SK-N-SH treated with all-trans-retinoic acid at 6 μM for 48 hours (cell line): ENCODE data around the gene RNU11.

Experiments used
- ATAC-seq: fragments of 200-7000 bp; cut with Tn5 transposase; 3 replicates; pipeline ENCODE4 v1.9.1; 2020; ENCODE audit warnings: mild to moderate bottlenecking, moderate library complexity
- ARNTL ChIP-seq: fragments of 450-650 bp; formaldehyde crosslinking; IDR thresholded peaks from 2 replicates; pipeline ENCODE4 v1.5.0; 2020; ENCODE audit warnings: low read depth, mild to moderate bottlenecking, moderate library complexity, borderline replicate concordance
- BACH2 ChIP-seq: fragments of 250-450 bp; sonication (Bioruptor Pico); IDR thresholded peaks from 2 replicates; pipeline ENCODE4 v1.9.0; 2021; ENCODE audit warnings: mild to moderate bottlenecking, borderline replicate concordance
- CREB5 ChIP-seq: fragments of 250-450 bp; sonication (Bioruptor Pico); IDR thresholded peaks from 2 replicates; pipeline ENCODE4 v1.5.1; 2020; ENCODE audit warnings: low read depth, mild to moderate bottlenecking, moderate library complexity
- CSDC2 ChIP-seq: fragments of 250-450 bp; sonication (Bioruptor Pico); IDR thresholded peaks from 2 replicates; pipeline ENCODE4 v1.5.0; 2020; ENCODE audit warnings: mild to moderate bottlenecking, moderate library complexity
- CSRNP3 ChIP-seq: fragments of 250-450 bp; sonication (Bioruptor Pico); IDR thresholded peaks from 2 replicates; pipeline ENCODE4 v1.5.1; 2021; ENCODE audit warnings: mild to moderate bottlenecking, moderate library complexity
- ESRRG ChIP-seq: fragments of 250-450 bp; sonication (Bioruptor Pico); IDR thresholded peaks from 2 replicates; pipeline ENCODE4 v1.6.1; 2021; ENCODE audit warnings: mild to moderate bottlenecking
- GLIS3 ChIP-seq: fragments of 250-450 bp; sonication (Bioruptor Pico); IDR thresholded peaks from 2 replicates; pipeline ENCODE4 v1.5.0; 2020; ENCODE audit warnings: mild to moderate bottlenecking, moderate library complexity
- ISL1 ChIP-seq: fragments of 250-450 bp; sonication (Bioruptor Pico); IDR thresholded peaks from 2 replicates; pipeline ENCODE4 v2.1.2; 2022; ENCODE audit warnings: mild to moderate bottlenecking, moderate library complexity
- OSR1 ChIP-seq: fragments of 250-450 bp; sonication (Bioruptor Pico); IDR thresholded peaks from 2 replicates; pipeline ENCODE4 v1.8.0; 2022; ENCODE audit warnings: moderate library complexity, mild to moderate bottlenecking, inconsistent platforms
- PATZ1 ChIP-seq: fragments of 250-450 bp; sonication (Bioruptor Pico); IDR thresholded peaks from 2 replicates; pipeline ENCODE4 v1.8.0; 2020; ENCODE audit warnings: mild to moderate bottlenecking, moderate library complexity, borderline replicate concordance
- POU6F1 ChIP-seq: fragments of 250-450 bp; sonication (Bioruptor Pico); IDR thresholded peaks from 2 replicates; pipeline ENCODE4 v1.8.0; 2021; ENCODE audit warnings: low read depth, mild to moderate bottlenecking, moderate library complexity, borderline replicate concordance
- PPARA ChIP-seq: fragments of 250-450 bp; sonication (Bioruptor Pico); IDR thresholded peaks from 2 replicates; pipeline ENCODE4 v1.5.0; 2020; ENCODE audit warnings: mild to moderate bottlenecking, borderline replicate concordance
- RARB ChIP-seq: fragments of 250-450 bp; sonication (Bioruptor Pico); IDR thresholded peaks from 2 replicates; pipeline ENCODE4 v1.8.0; 2021; ENCODE audit warnings: mild to moderate bottlenecking, moderate library complexity
- SNAI2 ChIP-seq: fragments of 250-450 bp; sonication (Bioruptor Pico); IDR thresholded peaks from 2 replicates; pipeline ENCODE4 v1.5.0; 2020; ENCODE audit warnings: mild to moderate bottlenecking, moderate library complexity
- TCF4 ChIP-seq: fragments of 250-450 bp; sonication (Bioruptor Pico); IDR thresholded peaks from 2 replicates; pipeline ENCODE4 v1.8.0; 2021; ENCODE audit warnings: mild to moderate bottlenecking, moderate library complexity, borderline replicate concordance
- TOX ChIP-seq: fragments of 250-450 bp; sonication (Bioruptor Pico); IDR thresholded peaks from 2 replicates; pipeline ENCODE4 v1.8.0; 2021; ENCODE audit warnings: mild to moderate bottlenecking, moderate library complexity, borderline replicate concordance
- TSHZ2 ChIP-seq: fragments of 250-450 bp; sonication (Bioruptor Pico); IDR thresholded peaks from 2 replicates; pipeline ENCODE4 v1.5.0; 2020; ENCODE audit warnings: mild to moderate bottlenecking, moderate library complexity
- ZC3H10 ChIP-seq: fragments of 250-450 bp; sonication (Bioruptor Pico); IDR thresholded peaks from 2 replicates; pipeline ENCODE4 v1.5.1; 2021; ENCODE audit warnings: mild to moderate bottlenecking, moderate library complexity
- ZFP3 ChIP-seq: fragments of 250-450 bp; sonication (Bioruptor Pico); IDR thresholded peaks from 2 replicates; pipeline ENCODE4 v1.5.0; 2020; ENCODE audit warnings: mild to moderate bottlenecking, moderate library complexity
- ZFP30 ChIP-seq: fragments of 450-650 bp; formaldehyde crosslinking; IDR thresholded peaks from 2 replicates; pipeline ENCODE4 v1.5.0; 2022; ENCODE audit warnings: mild to moderate bottlenecking, moderate library complexity
- ZNF565 ChIP-seq: fragments of 450-650 bp; formaldehyde crosslinking; conservative IDR thresholded peaks from 2 replicates; pipeline ENCODE4 v1.5.0; 2020; ENCODE audit warnings: low read depth, mild to moderate bottlenecking, moderate library complexity
- ZNF70 ChIP-seq: fragments of 450-650 bp; formaldehyde crosslinking; IDR thresholded peaks from 2 replicates; pipeline ENCODE4 v1.5.0; 2020; ENCODE audit warnings: mild to moderate bottlenecking, moderate library complexity
- ZNF8 ChIP-seq: fragments of 450-650 bp; formaldehyde crosslinking; IDR thresholded peaks from 2 replicates; pipeline ENCODE4 v1.5.0; 2020; ENCODE audit warnings: mild to moderate bottlenecking, moderate library complexity

The RNU11 gene

GRCh38 chr1:28648474-28649198 is at the start of gene RNU11:
Gene RNU11, plus strand, starts transcription at chr1:28648600.
- ATAC-seq: peak; percentile 87
- TF ChIP-seq ZNF70 (CRISPR knock-in tag) (peak; percentile 85), ARNTL (CRISPR knock-in tag) (peak; percentile 97), ZFP3 (CRISPR knock-in tag) (peak; percentile 78), ZNF565 (CRISPR knock-in tag) (peak; percentile 95), TCF4 (peak; percentile 87), TOX (peak; percentile 99), OSR1 (CRISPR knock-in tag) (no peak), ZFP30 (peak; percentile 90), GLIS3 (CRISPR knock-in tag) (peak; percentile 100), SNAI2 (peak; percentile 96), PATZ1 (CRISPR knock-in tag) (peak; percentile 100), TSHZ2 (CRISPR knock-in tag) (peak; percentile 91), CSDC2 (CRISPR knock-in tag) (peak; percentile 97), ZNF8 (CRISPR knock-in tag) (peak; percentile 88), BACH2 (CRISPR knock-in tag) (no peak), CSRNP3 (CRISPR knock-in tag) (peak; percentile 100), POU6F1 (no peak; the same call in none of the 2 replicates), ESRRG (peak; percentile 100), PPARA (CRISPR knock-in tag) (peak; percentile 98), ISL1 (CRISPR knock-in tag) (peak; percentile 68), RARB (CRISPR knock-in tag) (peak; percentile 99), ZC3H10 (CRISPR knock-in tag) (peak; percentile 100), CREB5 (CRISPR knock-in tag) (peak; percentile 100)

GRCh38 chr1:28601696-28602095 is 46.7 kb upstream of the RNU11 start:
- ATAC-seq: peak; percentile 90
- no peak for TF ChIP-seq OSR1 (CRISPR knock-in tag)
- TF ChIP-seq ISL1 (CRISPR knock-in tag): peak; percentile 23; the same call in 1 of the 2 replicates
